Measurements from ENCODE around the gene ZXDC.

ZXDC gene

GRCh38 chr3:126389112-126389793 is 86.4 kb downstream of the ZXDC start:
- DNase-seq: no peak

Data from activated CD4-positive, alpha-beta T cell treated with anti-CD3 and anti-CD28 coated beads, Interleukin-2, amount 50 U/mL, for 4 hours (primary cell).